ENCODE data around the gene NEK11. TPM values are rescaled to one million over a fixed set of nuclear protein-coding genes. Genes with fewer than 3 reads are reported as not detected.

Gene NEK11
- total RNA-seq, 2 donors from 2014 or later, result 0.20 to 6.0 TPM

DNA sequence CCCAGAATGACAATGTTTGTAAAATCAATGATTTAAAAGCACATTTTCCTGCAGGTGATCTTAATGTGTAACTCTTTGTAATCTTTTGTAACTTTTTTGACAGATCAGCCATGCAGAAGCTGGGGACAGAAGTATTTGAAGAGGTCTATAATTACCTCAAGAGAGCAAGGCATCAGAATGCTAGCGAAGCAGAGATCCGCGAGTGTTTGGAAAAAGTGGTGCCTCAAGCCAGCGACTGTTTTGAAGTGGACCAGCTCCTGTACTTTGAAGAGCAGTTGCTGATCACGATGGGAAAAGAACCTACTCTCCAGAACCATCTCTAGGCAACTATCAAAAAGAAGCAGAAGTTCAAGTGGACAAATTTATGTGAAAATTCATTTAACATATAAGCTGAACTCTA lies 322.8 kb downstream of the NEK11 start:
- TF ChIP-seq, protein P1, sequence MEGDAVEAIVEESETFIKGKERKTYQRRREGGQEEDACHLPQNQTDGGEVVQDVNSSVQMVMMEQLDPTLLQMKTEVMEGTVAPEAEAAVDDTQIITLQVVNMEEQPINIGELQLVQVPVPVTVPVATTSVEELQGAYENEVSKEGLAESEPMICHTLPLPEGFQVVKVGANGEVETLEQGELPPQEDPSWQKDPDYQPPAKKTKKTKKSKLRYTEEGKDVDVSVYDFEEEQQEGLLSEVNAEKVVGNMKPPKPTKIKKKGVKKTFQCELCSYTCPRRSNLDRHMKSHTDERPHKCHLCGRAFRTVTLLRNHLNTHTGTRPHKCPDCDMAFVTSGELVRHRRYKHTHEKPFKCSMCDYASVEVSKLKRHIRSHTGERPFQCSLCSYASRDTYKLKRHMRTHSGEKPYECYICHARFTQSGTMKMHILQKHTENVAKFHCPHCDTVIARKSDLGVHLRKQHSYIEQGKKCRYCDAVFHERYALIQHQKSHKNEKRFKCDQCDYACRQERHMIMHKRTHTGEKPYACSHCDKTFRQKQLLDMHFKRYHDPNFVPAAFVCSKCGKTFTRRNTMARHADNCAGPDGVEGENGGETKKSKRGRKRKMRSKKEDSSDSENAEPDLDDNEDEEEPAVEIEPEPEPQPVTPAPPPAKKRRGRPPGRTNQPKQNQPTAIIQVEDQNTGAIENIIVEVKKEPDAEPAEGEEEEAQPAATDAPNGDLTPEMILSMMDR (conservative IDR thresholded peaks at IDR 0.05), result no peak

DNA sequence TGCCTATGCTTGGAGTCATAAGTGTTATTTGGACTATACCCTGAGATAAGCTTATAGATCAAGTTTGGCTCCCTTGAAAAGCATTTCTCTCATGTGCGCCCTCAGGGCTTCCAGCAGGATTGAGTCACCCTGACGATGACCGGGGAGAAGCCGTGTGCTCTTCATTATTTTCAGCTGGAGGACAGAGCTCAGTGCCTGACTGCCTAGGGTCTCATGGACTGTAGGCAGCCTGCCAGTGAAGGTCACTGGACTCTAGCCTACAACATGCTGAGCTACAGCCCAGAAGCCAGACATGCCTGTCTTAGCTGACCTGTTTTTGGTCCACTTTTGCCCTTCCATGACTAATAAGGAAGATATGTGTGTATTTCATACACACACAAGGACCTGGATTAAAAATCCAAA lies 323.3 kb downstream of the NEK11 start:
- WGBS, 2 experiments (ENCODE audit: insufficient coverage in 1 of 2, insufficient read length in 1 of 2), result 92 to 95% methylated on average over 4 of the region's 4 CpGs
- Mint-ChIP-seq H3K4me1 (peaks cover 4% of the 10 kb centered on the region), H3K9me3 (peaks cover 9% of the 10 kb centered on the region), H3K27me3 (ENCODE audit: insufficient read depth) (no peaks in the 10 kb centered on the region), H3K36me3 (ENCODE audit: low read depth) (peaks cover 1% of the 10 kb centered on the region), H3K4me3 (no peak overlapping the region), H3K27ac (no peak overlapping the region)
- Histone ChIP-seq H3K27ac (ENCODE audit: low read depth, low read length) (no peak overlapping the region), H3K36me3 (ENCODE audit: control insufficient read depth, insufficient read depth, low read length) (no peaks in the 10 kb centered on the region), H3K4me3 (ENCODE audit: low read length) (no peak overlapping the region), H3K9ac (ENCODE audit: extremely low read depth, low read length, poor library complexity, severe bottlenecking) (no peak overlapping the region), H3K4me1 (ENCODE audit: control insufficient read depth, insufficient read depth, low read length) (no peaks in the 10 kb centered on the region), H3K9me3 (ENCODE audit: control insufficient read depth, low read length) (no peaks in the 10 kb centered on the region), H3K27me3 (ENCODE audit: control insufficient read depth, insufficient read depth, low read length, poor library complexity, severe bottlenecking) (no peaks in the 10 kb centered on the region)
- no peak for DNase-seq
- TF ChIP-seq, protein P1 (conservative IDR thresholded peaks at IDR 0.05), result no peak

More for the DNA sequence above, 322.8 kb downstream of the NEK11 start:
- H3K4me3 Mint-ChIP-seq, result no peak overlapping the region
- H3K9me3 Mint-ChIP-seq, result peaks cover 12% of the 10 kb centered on the region
- no peak overlapping the region for H3K9ac ChIP-seq (ENCODE audit: extremely low read depth, low read length, poor library complexity, severe bottlenecking)
- no peaks in the 10 kb centered on the region for H3K27me3 Mint-ChIP-seq (ENCODE audit: insufficient read depth)
- H3K4me3 ChIP-seq (ENCODE audit: low read length), result no peak overlapping the region
- no peaks in the 10 kb centered on the region for H3K27me3 ChIP-seq (ENCODE audit: control insufficient read depth, insufficient read depth, low read length, poor library complexity, severe bottlenecking)
- H3K36me3 Mint-ChIP-seq (ENCODE audit: low read depth), result peaks cover 1% of the 10 kb centered on the region
- H3K9me3 ChIP-seq (ENCODE audit: control insufficient read depth, low read length), result no peaks in the 10 kb centered on the region
- WGBS, 2 experiments (ENCODE audit: insufficient coverage in 1 of 2, insufficient read length in 1 of 2), result 92 to 100% methylated on average over 3 to 5 of the region's 5 CpGs
- no peak for DNase-seq
- H3K4me1 ChIP-seq (ENCODE audit: control insufficient read depth, insufficient read depth, low read length), result no peaks in the 10 kb centered on the region
- H3K36me3 ChIP-seq (ENCODE audit: control insufficient read depth, insufficient read depth, low read length), result no peaks in the 10 kb centered on the region
- H3K27ac Mint-ChIP-seq, result no peak overlapping the region
- no peak overlapping the region for H3K27ac ChIP-seq (ENCODE audit: low read depth, low read length)
- peaks cover 4% of the 10 kb centered on the region for H3K4me1 Mint-ChIP-seq

DNA sequence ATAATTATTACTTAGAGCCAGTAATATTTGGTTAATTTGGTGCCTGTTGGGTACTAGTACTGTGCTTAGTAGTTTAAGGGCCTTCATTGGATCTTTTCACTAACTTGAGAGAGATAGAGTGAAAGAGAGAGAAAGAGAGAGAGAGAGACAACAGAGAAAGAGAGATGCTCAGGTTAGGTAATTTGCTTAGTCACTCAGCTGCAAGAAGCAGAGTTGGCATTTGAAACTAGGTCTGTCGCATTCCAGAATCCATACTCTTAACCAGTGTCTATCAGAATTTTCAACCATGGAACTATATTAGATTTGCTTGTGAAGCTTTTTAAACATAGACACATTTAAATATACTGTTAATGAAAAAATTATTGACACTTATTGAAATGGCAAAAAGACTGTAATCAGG lies 323.8 kb downstream of the NEK11 start:
- Mint-ChIP-seq H3K4me3 (no peak overlapping the region), H3K4me1 (peaks cover 4% of the 10 kb centered on the region), H3K27ac (no peak overlapping the region), H3K36me3 (ENCODE audit: low read depth) (peaks cover 1% of the 10 kb centered on the region), H3K27me3 (ENCODE audit: insufficient read depth) (no peaks in the 10 kb centered on the region), H3K9me3 (peaks cover 4% of the 10 kb centered on the region)
- no peaks in the 10 kb centered on the region for H3K4me1 ChIP-seq (ENCODE audit: control insufficient read depth, insufficient read depth, low read length)
- TF ChIP-seq, protein P1 (conservative IDR thresholded peaks at IDR 0.05), result no peak
- H3K9ac ChIP-seq (ENCODE audit: extremely low read depth, low read length, poor library complexity, severe bottlenecking), result no peak overlapping the region
- WGBS, 2 experiments (ENCODE audit: insufficient coverage in 1 of 2, insufficient read length in 1 of 2), result 100% methylated on average over 1 of the region's 1 CpG; no CpG with 5 or more reads in 1 of the 2 experiments
- no peak overlapping the region for H3K4me3 ChIP-seq (ENCODE audit: low read length)
- H3K27me3 ChIP-seq (ENCODE audit: control insufficient read depth, insufficient read depth, low read length, poor library complexity, severe bottlenecking), result no peaks in the 10 kb centered on the region
- no peaks in the 10 kb centered on the region for H3K9me3 ChIP-seq (ENCODE audit: control insufficient read depth, low read length)
- no peak overlapping the region for H3K27ac ChIP-seq (ENCODE audit: low read depth, low read length)
- DNase-seq, result no peak
- no peaks in the 10 kb centered on the region for H3K36me3 ChIP-seq (ENCODE audit: control insufficient read depth, insufficient read depth, low read length)
